Loucy (cell line): ENCODE results near the gene CIDEA.

ENCODE experiments used
- H2AFZ ChIP-seq: fragments of 200-600 bp; sonication (generic); 2 replicates; pipeline ENCODE4 v1.6.0; 2016; ENCODE audit warnings: antibody characterized with exemption, mild to moderate bottlenecking, low read length, moderate library complexity
- H3F3A ChIP-seq: fragments of 200-600 bp; 2 replicates; pipeline ENCODE4 v1.6.0; 2016; ENCODE audit warnings: antibody characterized with exemption, low read depth, mild to moderate bottlenecking
- H3K27me3 ChIP-seq: fragments of 200-600 bp; sonication (generic); 2 replicates; pipeline ENCODE4 v1.6.1; 2014; ENCODE audit warnings: low read length, mild to moderate bottlenecking; ENCODE audit not compliant: insufficient read depth, poor library complexity, severe bottlenecking
- H3K36me3 ChIP-seq: fragments of 200-600 bp; sonication (generic); 2 replicates; pipeline ENCODE4 v1.6.1; 2016; ENCODE audit warnings: low read length; ENCODE audit not compliant: insufficient read depth
- H3K4me1 ChIP-seq: fragments of 200-600 bp; sonication (generic); 2 replicates; pipeline ENCODE4 v1.5.1; 2014; ENCODE audit warnings: low read length, mild to moderate bottlenecking; ENCODE audit not compliant: insufficient read depth, poor library complexity, severe bottlenecking
- H3K4me2 ChIP-seq: fragments of 200-600 bp; sonication (generic); 2 replicates; pipeline ENCODE4 v1.6.0; 2014; ENCODE audit warnings: antibody characterized with exemption, low read length, low read depth, mild to moderate bottlenecking; ENCODE audit not compliant: poor library complexity, severe bottlenecking
- H3K4me3 ChIP-seq: fragments of 200-600 bp; sonication (generic); 2 replicates; pipeline ENCODE4 v1.5.1; 2014; ENCODE audit warnings: low read length, mild to moderate bottlenecking, mixed read lengths; ENCODE audit not compliant: poor library complexity, severe bottlenecking
- H3K79me2 ChIP-seq: fragments of 200-600 bp; sonication (generic); 2 replicates; pipeline ENCODE4 v1.6.1; 2014; ENCODE audit warnings: low read length; ENCODE audit not compliant: insufficient read depth
- H3K9ac ChIP-seq: fragments of 200-600 bp; sonication (generic); 2 replicates; pipeline ENCODE4 v1.6.0; 2014; ENCODE audit warnings: mild to moderate bottlenecking, low read depth, low read length, moderate library complexity; ENCODE audit not compliant: poor library complexity, severe bottlenecking
- H3K9me2 ChIP-seq: fragments of 200-600 bp; sonication (generic); replicated peaks from 2 replicates; pipeline ENCODE4 v1.6.1; 2016; ENCODE audit warnings: low read depth, low read length, mixed read lengths
- H3K9me3 ChIP-seq: fragments of 200-600 bp; sonication (generic); 2 replicates; pipeline ENCODE4 v1.6.1; 2014; ENCODE audit warnings: mild to moderate bottlenecking, antibody characterized with exemption, low read length, low read depth; ENCODE audit not compliant: insufficient read depth
- H4K20me1 ChIP-seq: fragments of 200-600 bp; sonication (generic); 2 replicates; pipeline ENCODE4 v1.6.0; 2014; ENCODE audit warnings: antibody characterized with exemption, low read length, mild to moderate bottlenecking; ENCODE audit not compliant: insufficient read depth, poor library complexity, severe bottlenecking
- EZH2phosphoT487 ChIP-seq: fragments of 200-600 bp; IDR thresholded peaks from 2 replicates; pipeline ENCODE4 v1.6.1; 2018; ENCODE audit warnings: antibody characterized with exemption, mild to moderate bottlenecking, moderate library complexity, borderline replicate concordance
- TF ChIP-seq, protein P1 (sequence below): fragments of 200-600 bp; sonication (generic); conservative IDR thresholded peaks from 2 replicates; pipeline ENCODE4 v1.5.1; 2014; ENCODE audit warnings: mild to moderate bottlenecking, antibody characterized with exemption, low read length

The CIDEA gene

DNA sequence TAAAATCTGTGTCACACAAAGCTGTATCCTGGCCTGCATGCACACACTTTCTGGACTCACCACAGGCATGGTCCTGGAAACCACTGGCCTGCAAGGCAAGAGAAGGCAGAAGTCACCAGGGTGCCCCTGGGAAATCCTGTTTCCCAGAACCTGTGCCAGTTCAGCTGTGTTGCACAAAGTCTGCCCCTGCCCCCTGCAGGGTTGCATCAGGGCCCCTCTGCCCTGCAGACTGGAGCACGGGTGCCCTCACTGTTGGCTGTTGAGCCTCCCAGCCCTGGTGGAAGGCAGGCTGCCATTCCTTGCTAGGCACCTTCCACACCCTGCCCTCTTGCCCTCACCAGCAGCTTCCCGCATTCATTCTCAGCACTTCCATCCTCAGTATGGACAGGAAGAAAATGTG is 35.9 kb downstream of the CIDEA start:
- no peak overlapping the region for H2AFZ ChIP-seq
- H3F3A ChIP-seq, result no peaks in the 10 kb centered on the region
- H3K27me3 ChIP-seq, result no peaks in the 10 kb centered on the region
- H3K79me2 ChIP-seq, result no peaks in the 10 kb centered on the region
- no peaks in the 10 kb centered on the region for H3K4me1 ChIP-seq
- TF ChIP-seq EZH2phosphoT487, result no peak
- TF ChIP-seq, protein P1, sequence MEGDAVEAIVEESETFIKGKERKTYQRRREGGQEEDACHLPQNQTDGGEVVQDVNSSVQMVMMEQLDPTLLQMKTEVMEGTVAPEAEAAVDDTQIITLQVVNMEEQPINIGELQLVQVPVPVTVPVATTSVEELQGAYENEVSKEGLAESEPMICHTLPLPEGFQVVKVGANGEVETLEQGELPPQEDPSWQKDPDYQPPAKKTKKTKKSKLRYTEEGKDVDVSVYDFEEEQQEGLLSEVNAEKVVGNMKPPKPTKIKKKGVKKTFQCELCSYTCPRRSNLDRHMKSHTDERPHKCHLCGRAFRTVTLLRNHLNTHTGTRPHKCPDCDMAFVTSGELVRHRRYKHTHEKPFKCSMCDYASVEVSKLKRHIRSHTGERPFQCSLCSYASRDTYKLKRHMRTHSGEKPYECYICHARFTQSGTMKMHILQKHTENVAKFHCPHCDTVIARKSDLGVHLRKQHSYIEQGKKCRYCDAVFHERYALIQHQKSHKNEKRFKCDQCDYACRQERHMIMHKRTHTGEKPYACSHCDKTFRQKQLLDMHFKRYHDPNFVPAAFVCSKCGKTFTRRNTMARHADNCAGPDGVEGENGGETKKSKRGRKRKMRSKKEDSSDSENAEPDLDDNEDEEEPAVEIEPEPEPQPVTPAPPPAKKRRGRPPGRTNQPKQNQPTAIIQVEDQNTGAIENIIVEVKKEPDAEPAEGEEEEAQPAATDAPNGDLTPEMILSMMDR, result no peak
- no peak overlapping the region for H3K9ac ChIP-seq
- H3K9me2 ChIP-seq, result no peaks in the 10 kb centered on the region
- H4K20me1 ChIP-seq, result no peaks in the 10 kb centered on the region
- H3K36me3 ChIP-seq, result no peaks in the 10 kb centered on the region
- H3K4me2 ChIP-seq, result no peak overlapping the region
- H3K9me3 ChIP-seq, result no peaks in the 10 kb centered on the region
- no peak overlapping the region for H3K4me3 ChIP-seq

DNA sequence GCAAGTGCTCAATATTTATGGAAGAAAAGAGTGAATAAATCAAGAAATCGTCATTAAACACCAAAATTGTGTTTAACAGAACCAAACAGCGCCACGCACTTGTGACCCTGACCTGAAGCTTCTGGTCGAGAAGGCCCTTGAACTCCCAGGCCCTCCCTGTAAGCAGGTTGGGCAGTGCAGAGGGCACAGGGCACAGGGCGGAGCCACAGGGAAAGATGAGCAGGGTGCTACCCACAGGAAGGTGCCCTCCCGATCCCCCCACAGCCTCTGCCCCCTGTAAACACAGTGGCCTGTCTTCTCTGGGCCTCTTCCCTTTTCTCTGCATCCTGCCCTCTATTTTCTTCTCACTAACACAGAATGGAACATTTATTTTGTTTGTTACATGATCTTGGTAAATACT is 37.0 kb downstream of the CIDEA start:
- peaks cover 4% of the 10 kb centered on the region for H3K4me1 ChIP-seq
- TF ChIP-seq, protein P1, result no peak
- no peak for TF ChIP-seq EZH2phosphoT487
- no peaks in the 10 kb centered on the region for H3K9me3 ChIP-seq
- no peaks in the 10 kb centered on the region for H3K9me2 ChIP-seq
- no peaks in the 10 kb centered on the region for H3K27me3 ChIP-seq
- no peaks in the 10 kb centered on the region for H3F3A ChIP-seq
- H3K4me2 ChIP-seq, result no peak overlapping the region
- no peaks in the 10 kb centered on the region for H4K20me1 ChIP-seq
- no peak overlapping the region for H2AFZ ChIP-seq
- H3K4me3 ChIP-seq, result no peak overlapping the region
- no peaks in the 10 kb centered on the region for H3K36me3 ChIP-seq
- H3K9ac ChIP-seq, result no peak overlapping the region
- no peaks in the 10 kb centered on the region for H3K79me2 ChIP-seq

DNA sequence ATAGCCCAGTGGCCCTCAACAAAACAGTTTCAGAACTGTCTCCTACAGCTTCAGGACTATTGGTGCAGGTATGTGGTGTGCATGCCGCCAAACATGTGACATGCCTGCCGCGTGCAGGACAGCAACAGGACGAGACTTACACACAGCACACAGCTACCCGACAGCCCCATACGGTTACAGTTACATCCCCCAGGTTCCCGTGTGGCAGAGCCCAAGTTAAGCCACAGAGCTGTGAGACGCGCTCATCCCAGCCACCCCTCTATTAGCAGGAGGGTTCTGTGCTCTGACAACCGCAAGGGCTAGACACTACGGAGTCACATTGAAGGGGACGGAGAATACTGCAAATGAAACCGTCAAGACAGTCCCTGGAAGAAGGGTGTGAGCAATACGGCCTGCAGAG is 37.5 kb downstream of the CIDEA start:
- TF ChIP-seq, protein P1, result no peak
- no peak for TF ChIP-seq EZH2phosphoT487
- Histone ChIP-seq H3K36me3 (no peaks in the 10 kb centered on the region), H3K79me2 (no peaks in the 10 kb centered on the region), H3F3A (no peaks in the 10 kb centered on the region), H3K4me1 (peaks cover 5% of the 10 kb centered on the region), H2AFZ (no peak overlapping the region), H3K9ac (no peak overlapping the region), H3K4me2 (no peak overlapping the region), H4K20me1 (no peaks in the 10 kb centered on the region), H3K27me3 (no peaks in the 10 kb centered on the region), H3K9me2 (no peaks in the 10 kb centered on the region), H3K4me3 (no peak overlapping the region), H3K9me3 (no peaks in the 10 kb centered on the region)
